Measurements from ENCODE around the gene ADGRE3.
A peak's percentile ranks its signal among the peaks of the same experiment; 100 is the strongest.
"Not testable (repeated sequence)": the region's sequence is repeated elsewhere in the genome, so short reads cannot be mapped to it uniquely, and the experiment has no call there.

ADGRE3 gene

DNA sequence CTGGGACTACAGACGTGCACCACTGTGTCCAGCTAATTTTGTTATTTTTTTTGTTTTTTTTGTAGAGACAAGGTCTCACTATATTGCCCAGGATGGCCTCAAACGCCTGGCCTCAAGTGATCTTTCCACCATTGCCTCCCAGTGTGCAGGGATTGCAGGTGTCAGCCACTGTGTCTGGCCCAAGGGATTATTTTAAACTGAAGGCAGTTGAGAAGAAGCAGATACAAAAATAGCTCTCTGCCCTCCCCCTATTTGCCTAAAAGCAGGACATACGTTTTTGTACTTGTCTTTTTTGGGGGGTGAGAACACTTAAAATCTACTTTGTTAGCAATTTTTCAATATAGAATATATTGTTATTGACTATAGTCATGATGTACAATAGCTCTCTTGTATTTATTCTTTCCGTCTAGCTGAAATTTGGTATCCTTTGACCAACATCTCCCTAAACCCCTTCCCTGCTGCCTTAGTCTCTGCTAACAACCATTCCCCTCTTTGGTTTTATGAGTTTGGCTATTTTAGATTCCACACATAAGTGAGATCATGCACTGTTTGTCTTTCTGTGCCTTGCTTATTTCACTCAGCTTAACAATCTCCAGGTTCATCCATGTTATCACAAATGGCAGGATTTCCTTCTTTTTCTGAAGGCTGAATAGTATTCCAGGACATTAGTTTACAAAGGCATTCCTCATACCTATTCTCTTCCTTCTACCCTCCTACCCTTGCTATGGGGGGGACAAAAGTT, 34.9 kb downstream of the ADGRE3 start:
- Mint-ChIP-seq H3K27ac (no peak overlapping the region), H3K27me3 (peaks cover 8% of the 10 kb centered on the region), H3K9me3 (peaks cover 11 to 17% of the 10 kb centered on the region in 2 donors), H3K4me1 (no peaks in the 10 kb centered on the region), H3K4me3 (no peak overlapping the region)
- ATAC-seq, result no peak
- DNase-seq, result no peak

- ATAC-seq (peak; percentile 46), DNase-seq (no peak)
- Mint-ChIP-seq H3K27me3 (no peaks in the 10 kb centered on the region), H3K9me3 (peaks cover 4 to 13% of the 10 kb centered on the region in 2 donors), H3K4me1 (peaks cover 5% of the 10 kb centered on the region), H3K27ac (no peak overlapping the region), H3K4me3 (no peak overlapping the region)
Observed at GRCh38 chr19:14632286-14632685, 42.4 kb downstream of the ADGRE3 start.

GRCh38 chr19:14629557-14629956, 45.1 kb downstream of the ADGRE3 start:
- peaks cover 5% of the 10 kb centered on the region for H3K4me1 Mint-ChIP-seq
- DNase-seq, result no peak
- H3K27me3 Mint-ChIP-seq, result no peaks in the 10 kb centered on the region
- ATAC-seq, result no peak
- H3K9me3 Mint-ChIP-seq, result peaks cover 4 to 19% of the 10 kb centered on the region in 2 donors
- H3K4me3 Mint-ChIP-seq, result no peak overlapping the region
- H3K27ac Mint-ChIP-seq, result no peak overlapping the region

DNA sequence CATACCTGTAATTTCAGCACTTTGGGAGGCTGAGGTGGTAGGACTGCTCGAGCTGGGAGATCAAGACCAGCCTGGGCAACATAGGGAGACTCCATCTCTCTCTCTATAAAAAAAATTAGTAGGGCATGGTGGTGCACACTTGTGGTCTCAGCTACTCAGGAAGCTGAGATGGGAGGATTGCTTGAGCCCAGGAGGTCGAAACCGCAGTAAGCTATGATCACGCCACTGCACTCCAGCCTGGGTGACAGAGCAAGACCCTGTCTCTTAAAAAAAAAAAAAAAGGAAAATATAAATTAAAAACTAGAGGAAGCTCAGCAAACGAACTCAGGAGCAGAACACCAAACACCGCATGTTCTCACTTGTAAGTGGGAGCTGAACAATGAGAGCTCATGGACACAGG, 50.2 kb downstream of the ADGRE3 start:
- not testable (repeated sequence) for H3K4me1 Mint-ChIP-seq, H3K27ac Mint-ChIP-seq, H3K27me3 Mint-ChIP-seq, ATAC-seq, DNase-seq, H3K4me3 Mint-ChIP-seq
- H3K9me3 Mint-ChIP-seq, result peaks cover 7 to 17% of the 10 kb centered on the region in 2 donors

DNA sequence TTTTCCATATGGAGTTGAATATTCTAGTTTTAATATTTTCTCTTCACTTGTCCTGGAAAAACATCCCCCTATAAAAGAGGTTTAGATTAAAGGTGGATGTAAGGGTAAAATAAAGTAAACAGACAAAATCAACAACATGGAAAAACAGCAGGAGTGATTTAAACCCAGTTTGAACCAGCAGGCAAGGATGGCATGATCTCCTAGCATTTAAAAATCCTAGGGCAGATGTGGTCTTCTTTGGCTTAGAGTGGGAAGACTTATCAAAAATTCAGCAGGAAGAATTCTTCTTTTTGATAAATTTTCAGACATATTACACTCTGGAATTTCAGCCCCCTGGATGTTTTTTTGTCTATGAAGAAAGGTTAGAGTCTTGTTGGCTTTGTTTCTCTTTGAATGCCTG, 55.2 kb downstream of the ADGRE3 start:
- DNase-seq (no peak), ATAC-seq (no peak)
- Mint-ChIP-seq H3K27me3 (peaks cover 8% of the 10 kb centered on the region), H3K9me3 (peaks cover 15 to 20% of the 10 kb centered on the region in 2 donors), H3K4me1 (no peaks in the 10 kb centered on the region), H3K27ac (peak overlapping the region in 1 of 2 donors; percentile 20), H3K4me3 (no peak overlapping the region)

GRCh38 chr19:14616407-14616806, 58.2 kb downstream of the ADGRE3 start:
- Mint-ChIP-seq H3K27ac (no peak overlapping the region), H3K4me1 (peaks cover 5% of the 10 kb centered on the region), H3K4me3 (no peak overlapping the region), H3K27me3 (peaks cover 8% of the 10 kb centered on the region), H3K9me3 (peaks cover 15 to 20% of the 10 kb centered on the region in 2 donors)
- ATAC-seq, result no peak
- no peak for DNase-seq

- DNase-seq, result no peak
- peaks cover 5% of the 10 kb centered on the region for H3K4me1 Mint-ChIP-seq
- no peak overlapping the region for H3K4me3 Mint-ChIP-seq
- peaks cover 8% of the 10 kb centered on the region for H3K27me3 Mint-ChIP-seq
- no peak for ATAC-seq
- peaks cover 15 to 20% of the 10 kb centered on the region in 2 donors for H3K9me3 Mint-ChIP-seq
- H3K27ac Mint-ChIP-seq, result peak overlapping the region in 1 of 2 donors; percentile 29
Observed at GRCh38 chr19:14615623-14616022, 59.0 kb downstream of the ADGRE3 start.

GRCh38 chr19:14614099-14614412, 60.6 kb downstream of the ADGRE3 start:
- ATAC-seq, result peak; percentile 39
- Mint-ChIP-seq H3K9me3 (peaks cover 4 to 9% of the 10 kb centered on the region in 2 donors), H3K4me1 (peaks cover 5% of the 10 kb centered on the region), H3K27me3 (peaks cover 8% of the 10 kb centered on the region), H3K27ac (no peak overlapping the region), H3K4me3 (no peak overlapping the region)
- no peak for DNase-seq

DNA sequence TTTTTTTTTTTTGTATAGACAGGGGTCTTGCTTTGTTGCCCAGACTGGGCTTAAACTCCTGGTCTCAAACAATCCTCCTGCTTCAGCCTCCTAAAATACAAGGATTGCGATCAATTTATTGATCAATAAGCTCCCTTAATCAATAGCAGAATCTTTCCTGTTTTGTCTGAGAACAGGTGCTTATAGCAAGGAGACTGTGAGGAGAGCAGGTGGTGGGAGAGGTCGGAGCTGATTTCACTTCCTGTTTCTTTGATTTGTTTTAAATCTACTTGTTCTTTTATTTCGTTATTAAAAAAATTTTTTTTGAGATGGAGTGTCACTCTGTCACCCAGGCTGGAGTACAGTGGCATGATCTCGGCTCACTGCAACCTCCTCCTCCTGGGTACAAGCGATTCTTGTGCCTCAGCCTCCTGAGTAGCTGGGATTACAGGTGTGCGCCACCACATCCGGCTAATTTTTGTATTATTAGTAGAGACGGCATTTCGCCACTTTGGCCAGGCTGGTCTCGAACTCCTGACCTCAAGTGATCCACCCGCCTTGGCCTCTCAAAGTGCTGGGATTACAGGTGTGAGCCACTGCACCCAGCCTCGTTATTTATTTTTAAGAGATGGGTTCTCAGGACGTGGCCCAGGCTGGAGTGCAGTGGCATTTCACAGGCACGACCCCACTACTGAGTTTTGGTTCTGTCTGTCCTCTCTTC, 61.1 kb downstream of the ADGRE3 start:
- not testable (repeated sequence) for H3K9me3 Mint-ChIP-seq, H3K4me1 Mint-ChIP-seq, H3K27ac Mint-ChIP-seq, H3K27me3 Mint-ChIP-seq, H3K4me3 Mint-ChIP-seq, DNase-seq, ATAC-seq

DNA sequence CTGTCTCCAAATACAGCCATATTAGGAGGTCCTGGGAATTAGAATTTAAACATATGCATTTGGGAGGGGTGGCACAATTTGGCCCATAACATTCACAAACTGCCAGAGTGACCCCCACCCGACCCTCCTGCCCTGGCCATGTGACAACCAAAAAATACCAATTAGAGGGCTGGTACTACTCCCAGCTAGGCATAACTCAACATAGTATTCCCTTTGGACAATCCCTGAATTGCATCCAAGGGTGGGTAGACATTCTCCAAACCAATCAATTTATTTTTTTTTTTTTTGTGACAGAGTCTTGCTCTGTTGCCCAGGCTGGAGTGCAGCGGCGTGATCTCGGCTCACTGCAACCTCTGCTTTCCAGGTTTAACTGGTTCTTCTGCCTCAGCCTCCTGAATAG, 62.0 kb downstream of the ADGRE3 start:
- Mint-ChIP-seq H3K4me1 (peaks cover 5% of the 10 kb centered on the region), H3K27me3 (peaks cover 8% of the 10 kb centered on the region), H3K4me3 (no peak overlapping the region), H3K27ac (no peak overlapping the region), H3K9me3 (peaks cover 0 to 6% of the 10 kb centered on the region in 2 donors)
- ATAC-seq, result no peak
- DNase-seq, result no peak

DNA sequence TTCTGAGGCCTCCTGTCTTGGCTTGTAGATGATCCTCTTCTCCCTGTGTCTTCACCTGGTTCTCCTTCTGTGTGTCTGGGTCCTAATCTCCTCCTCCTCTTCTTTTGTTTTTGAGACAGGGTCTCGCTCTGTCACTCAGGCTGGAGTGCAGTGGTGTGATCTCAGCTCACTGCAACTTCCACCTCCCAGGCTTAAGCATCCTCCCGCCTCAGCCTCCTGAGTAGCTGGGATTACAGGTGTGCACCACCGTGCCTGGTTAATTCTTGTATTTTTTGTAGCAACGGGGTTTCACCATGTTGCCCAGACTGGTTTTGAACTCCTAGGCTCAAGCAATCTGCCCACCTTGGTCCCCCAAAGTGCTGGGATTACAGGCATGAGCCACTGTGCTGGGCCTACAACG, 62.4 kb downstream of the ADGRE3 start:
- H3K4me3 Mint-ChIP-seq, H3K9me3 Mint-ChIP-seq, H3K4me1 Mint-ChIP-seq, DNase-seq, ATAC-seq, H3K27ac Mint-ChIP-seq, H3K27me3 Mint-ChIP-seq: not testable (repeated sequence)

DNA sequence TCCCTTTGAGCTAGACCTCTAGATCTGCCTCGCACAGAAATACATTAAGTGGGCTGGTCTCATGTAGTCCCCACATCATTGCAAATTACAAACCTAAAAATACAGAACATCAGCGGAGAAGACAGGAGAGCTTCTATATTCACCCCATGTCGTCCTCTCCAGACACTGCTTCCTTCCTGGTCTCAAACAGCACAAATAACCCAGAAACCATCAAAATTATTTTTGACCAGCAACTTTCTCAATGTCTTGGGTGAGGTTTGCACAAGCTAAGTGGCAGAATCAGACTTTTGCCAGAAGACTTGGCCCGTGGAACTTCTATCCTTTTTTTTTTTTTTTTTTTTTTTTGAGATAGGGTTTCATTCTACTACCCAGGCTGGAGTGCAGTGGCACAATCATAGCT, 63.6 kb downstream of the ADGRE3 start:
- peak overlapping the region in 1 of 2 donors; percentile 34 for H3K27ac Mint-ChIP-seq
- H3K9me3 Mint-ChIP-seq, result peaks cover 0 to under 1% of the 10 kb centered on the region in 2 donors
- peaks cover 5% of the 10 kb centered on the region for H3K4me1 Mint-ChIP-seq
- ATAC-seq (no peak), DNase-seq (no peak)
- H3K27me3 Mint-ChIP-seq, result peaks cover under 1% of the 10 kb centered on the region
- H3K4me3 Mint-ChIP-seq, result no peak overlapping the region

DNA sequence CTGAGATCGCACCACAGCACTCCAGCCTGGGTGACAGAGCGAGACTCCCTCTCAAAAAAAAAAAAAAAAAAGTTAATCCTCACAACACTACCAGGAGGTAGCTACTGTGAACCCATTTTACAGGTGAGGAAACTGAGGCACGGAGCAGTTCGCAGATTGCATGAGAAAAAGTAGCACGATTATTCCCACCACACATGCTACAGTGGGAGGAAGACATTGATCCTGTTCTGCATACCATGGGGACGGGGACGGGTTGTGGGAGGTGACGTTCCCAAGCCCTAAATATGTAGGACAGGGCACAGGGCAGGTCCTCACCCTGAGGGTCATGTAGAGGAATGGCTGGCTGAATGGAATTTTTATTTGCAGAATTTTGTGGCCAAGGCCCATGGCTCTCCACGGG, 68.0 kb downstream of the ADGRE3 start:
- no peaks in the 10 kb centered on the region for H3K27me3 Mint-ChIP-seq
- no peak overlapping the region for H3K27ac Mint-ChIP-seq
- peaks cover 0 to 14% of the 10 kb centered on the region in 2 donors for H3K9me3 Mint-ChIP-seq
- H3K4me3 Mint-ChIP-seq, result no peak overlapping the region
- ATAC-seq (no peak), DNase-seq (no peak)
- H3K4me1 Mint-ChIP-seq, result peaks cover 9% of the 10 kb centered on the region

GRCh38 chr19:14603990-14604387, 70.7 kb downstream of the ADGRE3 start:
- Mint-ChIP-seq H3K4me1 (peaks cover 9% of the 10 kb centered on the region), H3K9me3 (peaks cover 0 to 14% of the 10 kb centered on the region in 2 donors), H3K27me3 (no peaks in the 10 kb centered on the region), H3K4me3 (peak overlapping the region; percentile 19 to 68), H3K27ac (peak overlapping the region in 1 of 2 donors; percentile 80)
- DNase-seq (peak in 1 of 2 donors; percentile 41), ATAC-seq (peak; percentile 90)

DNA sequence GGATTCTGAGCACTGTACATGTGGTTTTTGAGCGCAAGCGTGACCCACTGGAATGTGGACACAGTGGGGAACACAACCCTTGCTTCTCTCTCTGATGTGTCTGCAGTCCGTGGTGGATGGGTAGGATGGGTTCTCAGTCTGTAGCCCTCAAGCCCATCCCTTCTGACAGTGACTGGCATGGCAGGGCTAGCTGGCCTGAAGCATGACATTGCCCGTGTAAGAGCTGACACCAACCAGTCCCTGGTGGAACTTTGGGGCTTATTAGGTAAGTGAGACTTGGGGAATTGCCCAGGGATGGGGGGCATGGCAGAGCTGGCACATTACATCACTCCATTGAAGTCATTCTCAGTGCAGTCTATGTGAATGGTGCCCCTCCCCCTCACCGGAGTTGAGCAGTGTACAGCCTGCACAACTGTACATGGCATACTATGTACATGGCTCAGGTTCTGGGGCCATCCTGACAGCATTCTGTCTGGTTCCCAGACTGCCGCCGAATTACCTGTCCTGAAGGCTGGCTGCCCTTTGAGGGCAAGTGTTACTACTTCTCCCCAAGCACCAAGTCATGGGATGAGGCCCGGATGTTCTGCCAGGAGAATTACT, 75.0 kb downstream of the ADGRE3 start:
- Mint-ChIP-seq H3K27ac (no peak overlapping the region), H3K4me3 (no peak overlapping the region), H3K4me1 (peaks cover 9% of the 10 kb centered on the region), H3K9me3 (peaks cover 9 to 26% of the 10 kb centered on the region in 2 donors), H3K27me3 (peaks cover under 1% of the 10 kb centered on the region)
- DNase-seq (no peak), ATAC-seq (no peak)

DNA sequence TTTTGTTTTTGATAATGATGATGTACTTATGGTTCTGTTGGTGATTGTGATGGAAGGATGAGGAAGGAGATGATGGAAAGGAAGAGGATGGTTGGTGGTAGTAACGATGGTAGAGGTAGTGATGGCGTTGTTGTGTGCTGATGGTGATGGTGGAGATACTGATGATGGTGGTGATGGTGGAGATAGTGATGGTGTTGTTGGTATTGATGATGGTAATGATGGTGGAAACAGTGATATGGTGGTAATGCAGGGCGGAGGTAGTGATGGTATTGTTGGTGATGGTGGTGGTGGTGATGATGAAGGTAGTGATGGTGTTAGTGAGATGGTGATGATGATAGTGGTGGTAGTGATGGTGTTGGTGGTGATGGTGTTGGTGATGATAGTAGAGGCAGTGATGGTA, 79.1 kb downstream of the ADGRE3 start:
- Mint-ChIP-seq H3K4me3 (no peak overlapping the region), H3K27me3 (peaks cover 14% of the 10 kb centered on the region), H3K27ac (no peak overlapping the region), H3K4me1 (no peaks in the 10 kb centered on the region), H3K9me3 (peaks cover 9 to 11% of the 10 kb centered on the region in 2 donors)
- DNase-seq (no peak), ATAC-seq (no peak)
